Suppressor macrophage (primary cell): ENCODE data around the gene C1QTNF8.

Experiments
- DNase-seq, 4 experiments: peaks; one replicate each; pipeline ENCODE4 v3.0.0-alpha.2; 2020 to 2022

C1QTNF8 gene

DNA sequence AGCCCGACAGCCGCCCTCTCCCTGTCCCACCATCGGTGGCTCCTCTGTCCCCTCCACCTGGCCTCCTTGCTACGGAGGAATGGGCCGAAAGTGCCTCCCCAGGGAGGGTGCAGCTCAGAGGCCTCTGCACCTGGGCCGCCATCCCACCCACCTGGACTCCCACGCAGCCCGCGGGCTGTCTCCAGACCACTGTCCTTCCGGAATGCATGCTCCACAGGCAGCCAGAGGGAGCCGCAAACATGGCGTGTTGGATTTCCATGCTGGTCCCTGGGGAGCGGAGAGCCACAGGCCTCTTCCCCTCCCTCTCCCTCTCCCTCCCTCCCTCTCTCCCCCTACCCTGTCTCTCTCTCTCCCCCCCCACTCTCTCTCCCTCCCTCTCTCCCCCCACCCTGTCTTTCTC, 20.5 kb downstream of the C1QTNF8 start:
- no peak for DNase-seq

DNA sequence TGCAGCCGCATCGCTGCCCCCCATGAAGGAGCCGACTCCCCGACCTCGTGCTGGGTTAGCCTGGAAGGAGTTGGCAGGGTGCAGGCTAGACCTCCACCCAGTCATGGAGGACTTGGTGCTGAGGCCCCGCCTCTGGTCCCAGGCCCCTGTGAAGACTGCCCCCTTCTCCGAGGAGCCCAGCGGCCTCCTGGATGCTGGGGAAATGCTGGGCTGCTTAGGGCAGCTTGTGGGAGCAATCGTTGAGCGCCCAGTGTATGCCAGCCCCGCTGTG, 21.7 kb downstream of the C1QTNF8 start:
- no peak for DNase-seq

- DNase-seq: no peak
Measured at GRCh38 chr16:1073566-1074378, 22.3 kb downstream of the C1QTNF8 start.

DNA sequence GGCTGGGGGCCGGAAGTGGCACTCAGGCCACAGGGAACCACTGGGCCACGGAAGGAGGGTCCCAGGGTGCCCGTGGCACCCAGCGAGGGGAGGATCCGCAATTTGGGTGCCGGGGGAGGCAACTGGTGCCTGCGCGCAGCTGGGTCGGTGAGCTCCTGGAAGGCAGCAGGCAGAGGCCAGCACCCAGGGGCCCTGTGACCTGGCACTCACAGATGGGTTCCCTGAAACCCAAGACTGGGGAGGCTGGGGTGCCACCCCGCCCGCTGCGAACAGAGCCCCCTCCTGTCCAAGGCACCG, 22.8 kb downstream of the C1QTNF8 start:
- no peak for DNase-seq

DNA sequence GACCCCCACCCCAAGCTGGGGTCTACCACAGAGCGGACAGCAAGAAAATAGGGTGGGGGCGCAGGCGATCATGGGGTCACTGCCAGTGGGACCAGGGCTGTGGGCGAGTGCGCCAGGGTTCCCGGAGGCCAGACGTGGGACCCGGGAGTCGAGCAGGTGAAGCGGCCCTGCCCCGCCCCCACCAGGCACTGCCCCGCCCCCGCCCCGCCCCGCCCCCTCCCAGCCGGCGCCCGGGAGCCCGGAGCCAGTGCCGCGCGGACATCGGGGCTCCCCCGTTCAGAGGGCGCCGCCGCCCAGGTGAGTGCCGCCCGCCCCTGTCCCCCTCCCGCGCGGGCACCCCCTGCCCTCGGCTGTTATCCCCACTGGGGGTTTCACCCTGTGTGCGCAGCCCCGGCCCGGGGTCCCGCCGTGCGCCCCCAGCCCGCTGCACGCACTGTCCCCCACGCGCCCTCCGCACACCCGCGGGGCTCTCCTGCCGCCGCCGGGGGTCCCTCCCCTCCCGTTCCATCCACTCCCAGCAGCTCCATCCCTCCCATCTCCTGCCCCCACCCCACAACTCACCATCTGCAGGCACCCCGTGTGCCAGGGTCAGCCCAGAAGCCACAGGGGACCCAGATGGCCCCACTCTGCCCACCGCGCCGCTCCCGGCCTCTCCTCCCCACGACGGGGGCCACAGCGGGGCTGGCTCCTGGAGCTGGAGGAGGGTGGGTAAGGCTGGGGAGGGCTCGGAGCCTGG, 23.4 kb downstream of the C1QTNF8 start, which contains the start of gene SSTR5:
Gene SSTR5, plus strand, starts transcription at position 222 of the 736 bp plus-strand sequence. CDS start 6,122 bp downstream, outside the sequence.
- DNase-seq: no peak

- no peak for DNase-seq
Measured at GRCh38 chr16:1071561-1072225, 24.4 kb downstream of the C1QTNF8 start.

DNA sequence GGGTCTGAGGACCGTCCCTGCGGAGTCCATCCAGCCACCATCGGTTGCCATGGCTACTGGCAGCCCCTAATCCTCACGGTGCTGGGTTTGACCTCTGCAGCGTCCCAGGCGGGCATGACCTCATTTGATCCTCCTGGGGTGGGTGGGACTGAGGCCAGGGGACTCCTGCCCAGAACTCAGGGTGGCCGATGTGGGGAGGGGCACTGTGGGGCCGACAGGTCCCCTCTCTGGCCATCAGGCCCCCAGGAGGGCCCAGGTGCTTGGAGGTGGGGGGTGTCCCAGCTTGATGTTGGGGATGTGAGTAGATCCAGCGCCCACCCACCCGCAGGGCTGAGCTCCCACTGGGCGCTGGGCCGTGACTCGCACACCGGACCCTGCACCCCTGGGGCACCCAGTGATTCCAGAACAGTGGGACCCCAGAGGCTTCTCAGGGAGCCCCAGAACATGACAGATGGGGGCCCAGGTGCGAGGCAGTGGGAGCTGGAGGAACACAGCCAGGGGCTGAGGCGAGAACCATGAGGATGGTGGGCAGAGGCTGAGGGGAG, 25.1 kb downstream of the C1QTNF8 start:
- DNase-seq: no peak

DNA sequence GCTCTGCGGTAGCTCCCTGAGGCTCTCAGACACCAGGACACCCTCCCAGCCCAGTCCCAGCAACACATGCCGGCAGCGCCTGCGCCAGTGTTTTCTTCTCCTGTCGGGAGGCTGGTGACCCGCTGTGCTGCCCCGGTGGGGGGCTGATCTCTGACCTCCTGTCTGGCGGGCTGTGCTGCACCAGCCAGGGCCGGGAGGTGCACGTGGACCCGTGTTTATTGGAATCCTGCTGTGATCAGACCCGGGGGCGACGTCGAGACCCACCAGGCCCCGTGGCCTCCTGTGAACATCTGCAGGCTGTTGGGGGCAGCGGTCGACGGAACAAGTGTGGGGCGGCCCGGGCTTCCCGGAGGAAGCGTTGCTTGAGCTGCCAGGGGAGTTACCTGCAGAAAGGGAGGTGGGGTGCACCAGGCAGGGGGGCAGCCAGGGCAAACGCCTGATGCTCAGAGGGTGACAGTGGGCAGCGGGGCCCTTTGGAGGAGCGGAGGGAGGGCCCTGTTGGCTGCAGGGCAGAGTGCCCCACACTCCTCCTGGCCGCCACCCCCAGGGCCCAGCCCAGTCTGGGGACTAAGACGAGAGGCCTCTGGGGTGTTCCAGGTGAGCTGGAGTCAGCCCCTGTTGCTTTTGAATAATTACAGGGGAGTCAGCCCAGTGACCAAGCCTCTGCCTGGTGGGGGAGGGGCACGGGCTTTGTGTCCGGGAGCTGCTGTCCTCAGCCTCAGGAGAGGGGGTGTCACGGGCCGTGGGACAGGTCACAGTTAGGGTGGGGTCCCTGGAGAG, 25.8 kb downstream of the C1QTNF8 start:
- no peak for DNase-seq

DNA sequence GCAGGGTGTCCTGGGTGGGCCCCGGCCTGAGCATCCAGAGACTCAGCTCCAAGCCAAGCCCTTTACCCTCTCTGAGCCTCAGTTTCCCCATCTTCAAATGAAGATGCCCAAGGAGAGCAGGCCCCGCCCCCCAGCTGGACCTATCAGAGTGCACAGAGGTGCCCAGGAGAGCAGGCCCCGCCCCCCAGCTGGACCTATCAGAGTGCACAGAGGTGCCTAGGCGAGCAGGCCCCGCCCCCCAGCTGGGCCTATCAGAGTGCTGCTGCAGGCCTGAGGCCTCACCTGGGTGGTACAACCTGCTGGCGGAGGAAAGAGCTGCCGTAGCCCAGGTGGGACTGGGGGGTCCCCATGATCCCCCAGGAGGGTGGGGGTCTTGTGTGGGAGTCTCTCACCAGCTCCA, 26.9 kb downstream of the C1QTNF8 start:
- no peak for DNase-seq

- DNase-seq: no peak
Measured at GRCh38 chr16:1068451-1068850, 27.6 kb downstream of the C1QTNF8 start.

DNA sequence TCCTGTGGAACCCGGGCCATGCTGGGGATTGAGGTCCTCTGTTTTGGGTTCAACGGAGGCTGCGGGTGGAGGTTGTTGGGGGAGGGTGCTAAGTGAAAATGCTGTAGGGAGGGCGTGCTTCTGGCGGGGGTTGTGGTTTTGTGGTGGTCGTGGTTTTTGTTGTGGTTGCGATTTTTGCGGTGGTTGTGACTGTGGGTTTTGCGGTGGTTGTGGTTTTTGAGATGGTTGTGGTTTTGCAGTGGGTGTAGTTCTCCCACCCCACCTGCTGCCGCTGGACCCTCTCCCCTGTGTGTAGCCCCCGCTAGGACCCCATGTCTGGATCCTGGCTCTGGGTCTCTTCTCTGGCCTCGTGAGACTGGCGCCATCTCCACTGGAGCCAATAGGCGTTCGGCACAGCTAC, 28.4 kb downstream of the C1QTNF8 start:
- DNase-seq: no peak

GRCh38 chr16:1066584-1067172, 29.4 kb downstream of the C1QTNF8 start:
- DNase-seq: no peak

DNA sequence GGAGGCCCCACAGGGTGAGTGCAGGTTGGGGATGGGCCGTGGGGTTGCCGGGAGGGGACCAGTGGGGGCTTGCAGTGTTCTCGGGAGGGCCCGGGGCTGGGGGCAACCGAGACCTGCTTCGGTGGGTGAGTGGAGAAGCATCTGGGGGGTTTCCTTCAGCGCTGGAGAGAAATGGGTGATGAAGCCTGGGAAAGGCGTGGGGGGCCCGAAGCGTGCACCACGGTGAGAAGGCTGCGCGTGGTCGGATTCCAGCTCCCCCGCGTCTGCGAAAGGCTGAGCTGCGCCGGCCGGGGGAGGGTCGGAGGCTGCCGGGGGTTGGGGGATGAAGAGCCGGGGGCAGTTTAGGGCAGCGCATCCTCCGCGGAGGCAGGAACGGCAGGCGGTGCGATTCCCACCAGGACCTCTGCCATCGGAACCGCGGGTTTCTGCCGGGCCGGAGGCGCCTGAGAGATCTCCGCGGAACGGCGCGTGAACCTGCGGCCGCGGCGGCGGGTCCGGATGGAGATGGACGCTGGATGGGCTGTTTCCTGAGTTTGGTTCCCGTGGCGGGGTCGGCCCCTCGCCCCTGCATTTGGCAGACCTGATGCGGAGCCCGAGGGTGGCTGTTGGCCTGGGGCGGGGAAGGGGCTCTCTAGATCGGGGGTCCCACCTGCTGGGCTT, 30.4 kb downstream of the C1QTNF8 start:
- no peak for DNase-seq

DNA sequence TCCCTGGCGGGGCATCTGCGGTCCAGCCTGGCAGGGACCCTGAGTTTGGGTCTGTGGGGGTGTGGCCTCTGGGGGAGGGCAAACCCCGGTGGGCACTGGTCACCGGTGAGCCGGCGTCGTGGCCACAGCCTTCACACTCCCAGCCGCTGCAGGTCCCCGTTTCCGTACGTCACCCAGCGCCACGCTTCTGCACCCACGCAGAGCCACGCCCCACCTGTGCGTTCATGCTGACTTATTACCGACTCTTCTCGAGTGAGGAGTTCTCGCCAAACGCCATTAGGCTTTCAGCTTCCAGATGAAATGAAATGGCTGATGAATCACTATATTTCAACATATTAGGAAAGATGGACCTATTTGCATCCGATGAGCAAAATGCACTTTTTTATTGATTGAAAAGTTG, 32.3 kb downstream of the C1QTNF8 start:
- no peak for DNase-seq

- no peak for DNase-seq
Measured at GRCh38 chr16:1062895-1063294, 33.1 kb downstream of the C1QTNF8 start.

DNA sequence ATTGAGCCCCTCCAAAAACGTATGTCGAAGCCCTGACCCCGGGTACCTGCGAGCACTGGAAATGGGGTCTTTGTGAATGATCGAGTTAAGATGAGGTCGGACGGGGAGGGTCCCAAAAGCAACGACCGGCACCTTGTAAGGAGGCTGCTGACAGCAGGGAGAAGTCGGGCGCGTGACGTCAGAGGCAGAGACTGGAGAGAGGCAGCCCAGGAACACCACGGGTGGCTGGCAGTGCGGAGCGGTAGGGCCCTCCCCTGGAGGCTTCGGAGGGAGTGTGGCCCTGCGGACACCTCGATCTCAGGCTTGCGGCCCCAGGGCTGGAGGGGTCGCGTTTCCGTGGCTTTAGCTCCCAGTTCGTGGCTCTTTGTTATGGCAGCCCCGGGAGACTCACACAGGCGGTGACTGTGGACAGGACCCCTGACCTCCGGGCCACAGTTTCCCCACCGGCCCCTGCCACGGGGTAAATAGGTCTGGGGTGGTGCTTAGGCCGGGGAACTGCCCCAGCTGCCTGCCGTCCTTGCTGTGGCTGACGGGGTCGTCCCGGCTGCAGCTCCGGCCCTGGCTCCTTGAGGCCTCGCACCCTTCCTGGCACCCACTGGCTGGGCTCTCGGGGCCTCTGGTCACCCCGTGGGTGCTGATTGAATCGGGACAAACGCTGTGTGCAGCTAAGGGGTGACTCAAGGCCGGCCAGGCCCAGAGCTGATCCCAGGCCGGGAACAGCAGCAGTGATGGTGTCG, 34.1 kb downstream of the C1QTNF8 start:
- DNase-seq: no peak

DNA sequence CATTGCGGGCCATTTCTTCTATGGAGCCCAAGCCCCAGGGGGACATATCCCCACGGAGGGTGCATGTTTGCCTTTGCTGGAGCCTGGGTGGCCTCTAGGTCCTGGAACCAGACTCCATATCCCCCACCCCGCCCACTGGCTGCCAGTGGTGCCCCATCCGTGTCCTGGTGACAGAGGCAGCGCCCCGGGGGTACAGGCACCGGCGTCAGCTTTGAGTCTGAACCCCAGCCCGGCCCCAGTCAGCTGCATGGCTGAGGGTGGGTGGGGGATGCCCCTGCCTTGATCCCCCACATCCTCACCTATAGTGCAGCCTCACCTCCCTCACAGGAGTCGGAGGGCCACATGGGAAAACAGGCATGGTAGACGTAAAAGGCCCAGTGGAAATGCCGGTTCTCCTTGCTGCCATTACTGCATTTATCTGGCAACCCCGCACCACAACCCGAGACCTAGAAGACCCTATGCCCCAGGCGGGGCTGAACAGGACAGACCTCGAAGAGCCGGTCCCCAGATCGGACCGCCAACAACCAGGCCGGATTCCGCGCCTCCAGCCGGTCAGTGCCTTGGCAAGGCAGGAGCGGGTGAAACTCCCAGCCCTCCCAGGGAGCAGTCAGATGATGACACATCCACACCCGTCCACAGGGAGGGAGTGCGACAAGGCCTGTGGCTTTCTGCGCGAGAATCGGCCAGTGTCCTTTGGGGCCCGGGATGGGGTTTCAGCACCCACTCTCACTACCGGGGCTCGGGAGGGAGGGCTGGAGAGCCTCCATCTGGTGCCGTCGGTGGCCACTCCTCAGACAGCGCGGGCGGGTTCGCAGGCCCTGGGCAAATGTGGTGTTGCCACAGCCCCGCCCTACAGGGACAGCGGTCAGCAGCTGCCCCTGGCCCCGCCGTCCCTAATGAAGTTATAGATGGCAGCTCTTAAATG, 35.4 kb downstream of the C1QTNF8 start:
- DNase-seq: no peak

- DNase-seq: no peak
Measured at GRCh38 chr16:1059310-1059709, 36.7 kb downstream of the C1QTNF8 start.

DNA sequence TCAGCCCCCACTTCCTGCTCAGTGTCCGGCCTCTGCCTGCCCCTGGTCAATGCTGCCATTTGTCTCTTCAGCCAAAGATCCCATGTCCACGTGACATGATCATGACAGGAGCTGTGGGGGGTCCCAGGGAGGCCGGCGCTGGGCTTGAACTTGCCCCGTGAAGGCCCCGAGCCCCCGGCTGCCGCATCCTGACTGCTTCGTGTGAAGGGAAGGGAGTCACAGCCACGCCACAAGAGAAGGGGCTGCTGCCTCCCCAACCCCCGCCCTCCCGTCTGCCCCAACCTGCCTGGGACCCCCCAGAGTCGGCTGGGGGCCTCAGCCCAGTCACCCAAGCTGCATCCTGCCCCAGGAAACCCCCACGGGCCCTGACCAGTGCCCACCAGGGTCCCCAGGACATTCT, 37.8 kb downstream of the C1QTNF8 start:
- no peak for DNase-seq
